DMS114 treated with DMSO at 0.1 percent for 48 hours (cell line): ENCODE measurements around the gene ECT2L.
A peak's percentile ranks its signal among the peaks of the same experiment; 100 is the strongest.

ENCODE experiments used
- DNase-seq: peaks from one replicate; lab custom pipeline; 2025; ENCODE audit not compliant: unreplicated experiment; lab: John Stamatoyannopoulos, UW

The ECT2L gene, protein sequence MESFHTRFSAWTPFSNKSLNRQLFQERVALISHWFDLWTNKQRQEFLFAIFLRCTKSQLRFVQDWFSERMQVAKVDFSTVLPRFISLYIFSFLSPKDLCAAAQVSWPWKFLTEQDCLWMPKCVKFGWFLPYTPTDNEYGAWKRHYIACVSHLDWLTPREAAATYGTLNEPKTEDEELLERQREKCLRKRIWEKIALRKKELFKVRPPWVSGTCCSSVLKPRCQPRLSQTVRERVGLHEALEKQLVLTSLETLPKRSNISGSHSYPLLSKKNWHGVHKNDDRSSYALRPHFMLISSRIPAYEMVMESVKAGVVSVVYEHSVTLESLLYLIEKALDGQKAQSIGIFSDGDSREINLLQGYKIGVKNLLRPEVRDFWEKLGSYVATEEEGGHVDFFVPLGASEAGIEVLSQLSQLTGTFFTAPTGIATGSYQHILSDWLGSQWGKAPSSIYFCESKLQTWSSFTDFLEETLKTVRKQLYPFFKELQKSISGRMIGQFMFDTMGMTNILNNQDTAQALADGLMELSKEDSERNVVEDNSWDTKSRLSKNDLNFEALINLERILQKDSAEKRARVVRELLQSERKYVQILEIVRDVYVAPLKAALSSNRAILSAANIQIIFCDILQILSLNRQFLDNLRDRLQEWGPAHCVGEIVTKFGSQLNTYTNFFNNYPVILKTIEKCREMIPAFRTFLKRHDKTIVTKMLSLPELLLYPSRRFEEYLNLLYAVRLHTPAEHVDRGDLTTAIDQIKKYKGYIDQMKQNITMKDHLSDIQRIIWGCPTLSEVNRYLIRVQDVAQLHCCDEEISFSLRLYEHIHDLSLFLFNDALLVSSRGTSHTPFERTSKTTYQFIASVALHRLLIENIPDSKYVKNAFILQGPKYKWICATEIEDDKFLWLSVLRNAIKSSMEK

GRCh38 chr6:138795809-138796603, at the start of gene ECT2L:
Gene ECT2L, plus strand, starts transcription at chr6:138796087. Its CDS starts 17,188 bp downstream, at chr6:138813275.
- no peak for DNase-seq

- no peak for DNase-seq
Observed at GRCh38 chr6:138752017-138752416, 43.9 kb upstream of the ECT2L start.

DNA sequence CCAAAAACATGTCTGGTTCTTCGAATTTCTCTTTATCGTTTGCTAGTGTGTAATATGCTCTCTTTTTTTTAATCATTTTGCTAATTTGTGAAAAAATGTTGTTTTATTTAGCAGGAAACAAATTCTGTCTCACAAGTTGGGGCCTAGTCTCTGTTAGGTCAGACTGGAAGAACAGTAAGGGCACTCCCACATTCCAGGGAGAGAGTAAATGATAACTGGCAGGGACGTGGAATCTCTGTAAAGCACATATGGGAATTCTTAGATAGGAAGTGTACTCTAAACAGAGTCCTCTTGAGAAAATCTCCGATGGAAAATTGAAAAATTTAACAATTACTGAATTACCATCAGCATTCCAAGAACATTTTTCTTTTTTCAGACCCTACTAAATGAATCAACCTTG, 38.8 kb upstream of the ECT2L start:
- DNase-seq = no peak

GRCh38 chr6:138765896-138766655, 29.8 kb upstream of the ECT2L start:
- peak; percentile 32 for DNase-seq

GRCh38 chr6:138769102-138769676, 26.7 kb upstream of the ECT2L start:
- DNase-seq = no peak

DNA sequence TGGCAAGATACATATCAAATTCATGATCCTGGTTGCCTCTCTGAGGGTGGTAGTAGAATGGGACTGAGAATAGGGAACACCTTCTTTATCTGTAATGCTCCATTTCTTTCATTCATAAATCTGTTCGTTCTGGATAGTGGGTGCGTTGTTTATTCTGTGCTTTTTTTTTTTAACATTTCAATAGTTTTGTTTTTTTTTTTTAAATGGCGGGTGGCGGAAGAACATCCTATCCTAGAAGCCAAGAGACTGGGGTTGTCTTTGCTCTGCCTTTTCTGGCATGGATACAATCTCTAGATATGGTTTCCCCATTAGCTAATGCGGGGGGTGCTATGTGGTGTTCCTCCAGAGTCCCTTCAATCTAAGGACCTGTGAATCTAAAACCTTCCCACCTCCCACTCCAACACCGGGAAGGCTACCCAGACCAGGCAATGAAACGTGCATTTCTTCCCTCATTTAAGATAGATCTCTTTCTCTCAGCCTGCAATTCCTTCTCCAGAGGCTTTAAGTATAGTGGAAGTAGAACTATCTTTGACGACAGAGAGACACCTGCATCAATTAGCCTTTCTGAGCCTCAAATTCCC, 23.2 kb upstream of the ECT2L start:
- no peak for DNase-seq

DNA sequence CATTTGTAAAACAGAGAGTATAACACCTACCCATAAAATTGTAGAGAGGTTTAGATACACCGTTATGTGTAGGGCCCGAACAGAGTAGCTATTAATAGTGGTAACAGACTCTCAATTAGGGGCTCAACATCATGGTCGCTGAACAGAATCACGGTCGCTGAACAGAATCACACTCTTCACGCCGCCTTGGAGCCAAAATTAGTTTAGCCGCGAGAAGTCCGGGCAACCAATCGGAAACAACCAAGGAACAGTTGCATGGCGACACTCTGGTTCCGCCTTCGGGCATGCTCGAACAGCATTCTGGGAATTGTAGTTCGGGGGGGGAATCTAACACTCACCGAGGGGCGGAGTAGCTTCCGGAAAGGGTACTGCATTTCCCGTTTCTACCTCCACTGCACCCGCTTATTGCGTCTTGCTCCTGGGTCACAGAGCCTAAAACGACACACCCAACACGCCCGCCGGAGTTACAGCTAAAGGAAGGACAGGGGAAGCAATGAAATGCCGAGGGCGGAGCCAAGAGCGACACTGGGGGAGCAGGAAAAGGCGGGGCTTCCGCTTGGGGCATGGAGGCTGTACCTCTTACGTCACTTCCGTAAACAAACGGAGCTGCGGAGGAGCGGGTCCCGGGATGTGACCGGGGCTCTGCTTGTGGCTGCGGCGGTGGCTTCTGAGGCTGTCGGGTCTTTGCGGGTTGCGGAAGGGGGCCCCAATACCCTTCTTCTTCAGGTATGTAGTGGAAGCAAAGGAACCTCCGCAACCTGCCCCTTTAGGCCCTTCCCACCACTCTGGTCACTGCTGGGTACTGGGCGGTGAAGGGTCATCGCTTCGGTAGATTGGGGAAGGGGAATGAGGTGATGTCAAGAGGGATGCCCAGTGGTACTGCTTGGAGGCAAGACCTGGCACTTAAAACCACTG, 22.5 kb upstream of the ECT2L start, which contains the start of gene CCDC28A:
Gene CCDC28A, plus strand, starts transcription at position 593 of the 915 bp plus-strand sequence. CDS start 2,352 bp downstream, outside the sequence.
- DNase-seq = peak; percentile 90

- DNase-seq = no peak
Observed at GRCh38 chr6:138774370-138774769, 21.5 kb upstream of the ECT2L start.

DNA sequence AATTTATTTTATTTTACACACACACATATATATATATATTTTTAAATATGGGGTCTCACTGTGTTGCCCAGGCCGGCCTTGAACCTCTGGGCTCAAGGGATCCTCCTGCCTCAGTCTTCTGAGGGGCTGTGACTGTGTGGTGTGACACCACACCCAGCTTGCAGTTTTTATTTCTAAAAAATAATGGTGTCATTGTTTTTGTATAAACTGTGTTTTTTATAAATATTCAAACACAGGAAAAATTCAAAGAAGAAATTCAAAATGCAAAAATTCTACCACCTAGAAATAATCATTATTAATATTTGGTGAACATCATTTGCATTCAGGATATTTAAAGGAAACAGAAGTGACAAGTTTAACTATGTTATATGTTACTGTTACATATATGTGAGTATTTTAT, 19.2 kb upstream of the ECT2L start:
- DNase-seq = no peak

- no peak for DNase-seq
Observed at GRCh38 chr6:138778331-138778730, 17.6 kb upstream of the ECT2L start.

DNA sequence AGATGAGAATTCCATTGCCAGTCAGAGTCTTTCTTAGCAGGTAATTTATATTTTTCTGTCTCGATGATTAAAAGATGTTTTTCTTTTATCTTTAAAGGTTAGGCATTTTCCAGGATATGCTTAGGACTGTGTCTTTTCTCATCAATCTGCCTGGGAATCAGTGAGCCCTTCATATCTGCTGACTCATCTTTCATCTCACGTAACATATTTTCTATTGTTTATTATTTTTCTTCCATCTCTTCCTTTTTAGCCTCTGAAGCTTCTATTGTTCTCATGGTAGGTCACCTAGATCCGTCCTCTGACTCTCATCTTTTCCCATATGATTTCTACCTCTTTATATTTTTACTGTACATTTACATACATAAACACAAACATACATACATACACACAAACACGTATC, 13.6 kb upstream of the ECT2L start:
- DNase-seq = no peak

GRCh38 chr6:138785079-138785478, 10.8 kb upstream of the ECT2L start:
- DNase-seq = no peak

GRCh38 chr6:138785980-138786379, 9.9 kb upstream of the ECT2L start:
- no peak for DNase-seq

GRCh38 chr6:138787138-138787537, 8.7 kb upstream of the ECT2L start:
- DNase-seq = no peak

GRCh38 chr6:138796771-138797170, 884 bp downstream of the ECT2L start:
- no peak for DNase-seq

- DNase-seq = no peak
Observed at GRCh38 chr6:138797806-138798446, 2.0 kb downstream of the ECT2L start.

DNA sequence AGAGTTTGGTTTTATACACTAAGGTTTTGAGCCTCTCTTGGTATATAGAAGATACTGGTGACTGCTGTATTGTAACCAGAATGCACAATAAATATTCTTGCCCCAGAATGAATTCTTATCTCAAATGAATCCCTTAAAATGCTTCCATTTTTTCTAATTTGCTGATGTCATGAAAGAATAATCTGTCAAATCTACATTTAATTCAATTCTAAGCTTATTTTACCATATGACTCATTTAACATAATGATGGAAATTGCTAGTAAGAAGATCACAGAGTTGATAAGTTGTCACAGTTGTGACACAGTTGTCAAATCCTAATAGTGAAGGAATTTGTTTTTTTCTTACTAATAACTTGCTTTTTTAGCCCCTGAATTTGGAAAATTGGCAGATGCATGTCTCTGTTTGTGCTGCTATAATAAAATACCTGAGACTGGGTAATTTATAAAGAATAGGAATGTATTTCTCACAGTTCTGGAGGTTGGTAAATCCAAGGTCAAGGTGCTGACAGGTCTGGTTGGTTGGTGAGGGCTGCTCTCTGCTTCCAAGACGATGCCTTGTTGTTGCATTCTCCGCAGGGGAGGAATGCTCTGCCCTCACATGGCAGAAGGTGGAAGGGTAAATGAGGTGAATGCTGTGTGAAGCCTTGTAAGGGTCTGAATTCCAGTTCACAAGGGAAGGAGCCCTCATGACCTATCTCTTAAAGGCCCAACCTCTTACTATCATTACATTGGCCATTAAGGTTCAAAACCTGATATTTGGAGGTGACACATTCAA, 4.7 kb downstream of the ECT2L start:
- DNase-seq = no peak
